Activated T-helper 1 cell treated with Interleukin-2 at 50 U/mL for 16 hours (primary cell): ENCODE measurements around the gene CHN1.
A peak's percentile ranks its signal among the peaks of the same experiment; 100 is the strongest.

Source experiments
- DNase-seq: peaks from one replicate; pipeline ENCODE4 v3.0.0-alpha.2; 2020; ENCODE audit warnings: low read depth

CHN1 gene

DNA sequence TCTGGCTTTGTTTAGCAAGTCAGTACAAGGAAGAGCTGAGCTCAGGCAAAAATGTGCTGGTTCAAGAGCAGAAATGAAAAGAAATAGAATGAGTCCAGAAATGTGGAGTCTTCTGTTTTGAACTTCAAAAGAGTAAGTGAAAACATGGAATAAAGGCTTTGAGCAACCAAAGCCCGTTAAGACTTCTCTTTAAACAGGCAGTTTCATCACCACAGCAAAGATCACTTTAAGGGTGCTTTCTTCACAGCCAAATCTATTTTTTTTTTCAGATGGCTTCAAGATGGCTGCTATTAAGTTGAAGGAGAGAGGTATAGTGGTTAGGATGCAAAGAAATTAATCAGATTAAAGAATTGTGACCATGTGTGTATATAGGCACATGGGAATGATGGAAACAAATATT, 238.9 kb downstream of the CHN1 start:
- no peak for DNase-seq

DNA sequence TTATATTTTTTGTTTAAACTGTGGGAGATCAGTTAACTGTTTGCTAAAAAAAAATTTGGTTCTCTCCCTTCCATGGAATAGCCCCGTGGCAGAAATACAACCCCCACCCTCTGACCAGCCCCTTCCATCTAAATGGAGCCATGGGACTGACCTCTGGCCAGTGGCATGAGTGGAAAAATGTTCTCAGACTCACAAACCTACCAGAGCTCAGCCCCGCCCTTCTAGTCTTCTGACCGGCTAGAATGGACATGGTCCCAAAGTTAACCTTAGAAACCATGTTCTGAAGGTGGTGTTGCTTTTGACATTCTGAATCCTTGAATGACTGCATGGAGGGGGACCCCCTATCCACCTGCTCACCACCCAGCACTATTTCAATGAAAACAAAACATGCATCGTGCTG, 239.6 kb downstream of the CHN1 start:
- no peak for DNase-seq

DNA sequence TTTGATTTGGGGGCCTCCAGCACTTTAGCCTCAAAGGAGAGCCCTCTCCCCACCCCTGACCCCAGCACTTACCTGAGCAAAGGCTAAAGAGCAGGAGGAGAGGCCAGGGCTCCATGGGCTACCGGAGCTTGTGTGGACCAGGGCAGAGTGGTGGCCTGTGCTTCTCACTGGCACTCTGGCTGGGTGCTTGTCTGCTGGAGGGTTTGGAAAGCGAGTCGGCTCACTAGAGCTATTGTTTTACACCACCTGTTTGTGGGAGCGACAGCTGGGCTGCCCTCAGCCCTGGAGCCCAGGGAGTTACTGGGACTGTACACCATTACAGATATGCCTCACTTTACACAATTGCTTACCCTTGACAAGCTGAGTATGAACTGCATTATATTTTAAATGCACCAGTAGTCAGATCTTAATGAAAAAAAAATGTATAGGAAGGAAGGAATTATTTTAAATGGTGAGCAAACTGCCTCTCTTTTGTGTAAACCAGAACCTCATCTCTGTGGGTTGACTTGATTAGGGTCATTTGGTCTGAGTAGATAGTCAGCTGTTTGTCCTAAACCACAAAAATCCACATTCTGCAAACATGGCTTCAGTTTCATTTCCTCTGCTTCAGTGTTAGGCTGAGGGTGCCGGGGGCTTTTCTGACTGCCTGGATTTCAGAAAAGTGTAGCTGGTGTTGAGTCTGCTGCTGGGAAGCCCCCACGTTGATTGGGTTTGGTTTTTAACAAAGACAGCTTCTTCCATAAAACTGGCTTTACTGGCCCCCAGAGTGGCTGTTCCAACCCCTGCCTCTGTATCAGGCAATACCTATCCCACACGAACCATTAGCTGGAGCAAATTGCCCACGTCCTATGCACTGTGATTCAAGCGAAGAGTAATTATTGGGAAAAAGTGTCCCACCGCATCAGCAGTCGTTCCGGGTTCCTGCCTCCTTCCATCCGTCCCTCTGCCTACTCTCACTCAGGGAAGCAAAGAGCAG, 240.6 kb downstream of the CHN1 start, which contains the start of gene CHRNA1:
Gene CHRNA1, minus strand, starts transcription at position 193 of the 976 bp plus-strand sequence. Its CDS starts 78 bp downstream, at position 115.
- DNase-seq, result no peak

DNA sequence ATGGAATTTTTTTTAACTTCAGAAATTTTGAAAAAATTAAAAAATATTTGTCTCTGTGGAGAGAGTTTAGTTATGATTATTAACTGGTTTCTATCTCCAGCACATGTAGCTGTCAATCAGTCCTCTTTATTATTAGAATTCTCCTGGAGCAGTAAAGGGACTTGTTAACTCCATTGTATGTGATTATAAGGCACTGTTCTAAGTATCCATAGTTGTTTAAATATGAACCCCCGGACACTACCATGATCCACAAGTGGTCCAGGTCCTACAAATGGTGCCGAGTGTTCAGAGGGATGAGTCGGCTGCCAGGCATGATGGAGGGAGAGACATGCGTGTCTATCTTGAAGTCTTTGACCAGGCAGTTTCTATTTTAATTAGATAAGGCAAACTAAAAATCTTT, 241.4 kb downstream of the CHN1 start:
- no peak for DNase-seq

DNA sequence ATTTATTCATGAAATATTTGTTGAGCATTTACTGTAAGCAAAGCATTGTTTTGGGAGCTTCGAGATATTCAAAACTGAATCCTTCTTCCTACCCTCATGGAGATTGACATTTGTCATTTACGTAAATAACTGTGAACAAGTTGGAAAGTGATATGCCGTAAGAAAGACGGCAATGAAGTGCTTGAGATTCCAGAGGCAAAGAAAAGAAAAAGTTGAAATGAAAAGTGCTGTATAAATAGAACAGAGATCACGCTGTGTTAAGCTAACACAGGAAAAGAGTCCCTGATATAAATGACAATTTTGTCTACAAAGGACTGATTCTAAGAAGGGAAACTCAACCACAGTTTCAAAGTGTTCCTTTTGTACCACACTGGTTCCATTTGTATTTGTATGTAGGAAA, 242.7 kb downstream of the CHN1 start:
- no peak for DNase-seq

DNA sequence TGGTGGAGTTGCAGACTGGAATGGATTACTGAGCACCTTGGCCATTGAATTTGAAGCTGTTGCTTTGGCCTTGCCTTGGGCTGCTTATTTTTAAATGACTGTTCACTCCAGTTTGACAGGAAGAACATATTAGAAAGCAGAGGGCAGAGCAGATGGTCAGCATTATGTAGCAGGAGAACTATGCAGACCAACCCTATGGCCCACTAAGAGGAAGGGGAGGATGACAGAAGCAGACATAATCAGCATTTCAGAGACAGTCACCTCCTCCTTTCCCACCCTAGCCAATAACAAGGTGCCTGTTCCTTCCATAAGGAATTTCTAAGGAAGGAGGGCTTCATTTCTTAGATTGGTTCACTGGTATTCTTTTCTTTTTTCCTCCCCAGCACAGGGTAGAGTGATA, 243.3 kb downstream of the CHN1 start:
- DNase-seq, result no peak

DNA sequence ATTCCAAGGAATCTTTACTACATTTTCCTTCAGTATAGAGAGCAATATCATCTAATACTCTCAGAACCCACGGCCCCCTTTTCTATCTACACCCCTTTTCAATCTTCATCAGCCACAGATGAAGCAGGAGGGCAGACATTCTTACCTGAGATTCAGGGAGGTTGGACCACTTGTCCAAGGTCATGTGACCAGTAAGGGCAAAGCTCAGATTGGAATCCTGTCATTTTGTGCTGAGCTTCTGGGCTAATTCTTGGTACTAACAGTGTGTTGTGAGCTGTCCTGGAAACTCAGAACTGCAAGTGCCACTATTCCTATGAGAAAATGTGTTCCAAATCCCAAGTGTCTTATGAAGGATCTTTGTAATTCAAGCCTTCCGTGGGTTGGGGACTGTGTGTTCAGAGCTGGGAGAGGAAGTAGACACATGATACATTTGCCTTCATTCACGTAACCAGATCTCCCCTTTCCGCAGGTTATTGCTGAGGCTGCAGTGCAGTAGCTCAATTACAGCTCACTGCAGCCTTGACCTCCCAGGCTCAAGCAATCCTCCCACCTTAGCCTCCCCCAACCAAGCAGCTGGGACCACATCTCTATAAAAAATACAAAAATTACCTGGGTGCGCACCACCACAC, 244.2 kb downstream of the CHN1 start:
- no peak for DNase-seq

DNA sequence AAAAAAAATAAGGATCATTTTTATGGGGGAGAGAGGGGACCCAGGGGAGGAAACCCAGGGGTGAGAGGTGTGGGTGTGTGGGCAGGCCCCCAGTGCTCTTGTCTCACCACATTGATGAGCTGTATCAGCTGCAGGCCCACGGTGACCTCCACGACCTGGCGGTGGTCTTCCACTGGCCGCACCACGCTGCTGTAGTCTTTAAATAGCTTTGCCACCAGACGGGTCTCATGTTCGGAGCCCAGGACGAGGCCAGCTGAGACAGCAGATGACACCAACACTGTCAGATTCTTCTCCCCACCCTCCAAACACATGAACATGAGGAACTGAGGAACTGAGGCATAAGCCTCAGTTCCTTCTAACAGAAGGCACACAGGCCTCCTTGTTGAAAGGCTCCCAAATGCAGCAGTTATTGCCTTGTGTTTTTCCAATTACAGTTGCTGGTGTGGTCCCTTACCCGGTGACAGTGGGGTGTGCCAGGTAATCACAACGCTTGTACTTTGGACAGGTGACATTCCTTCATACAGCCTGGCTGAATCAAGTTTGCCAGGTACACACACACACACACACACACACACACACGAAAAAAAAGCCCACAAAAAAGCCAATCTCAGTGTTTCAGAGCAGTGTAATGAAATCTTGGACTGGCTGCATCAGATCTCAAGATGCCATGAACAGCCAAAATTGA, 245.7 kb downstream of the CHN1 start:
- no peak for DNase-seq

DNA sequence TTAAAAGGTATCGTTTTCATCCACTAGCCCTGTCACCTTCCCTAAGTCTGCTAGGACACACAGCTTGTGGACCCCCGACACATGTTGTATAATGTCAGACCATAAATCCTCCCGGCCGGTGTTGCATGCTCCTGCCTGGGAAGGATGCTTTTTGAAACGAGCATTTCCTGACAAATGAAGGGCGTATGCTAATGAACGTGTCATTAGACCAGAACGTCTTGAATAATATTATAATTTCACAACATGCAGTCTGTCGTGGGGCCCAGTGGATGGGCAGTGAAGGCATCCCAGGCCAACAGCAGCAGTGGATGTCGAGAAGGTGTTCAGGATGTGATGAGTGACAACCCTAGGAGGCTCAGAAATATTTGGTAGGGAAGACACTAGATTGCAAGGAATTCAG, 248.4 kb downstream of the CHN1 start:
- no peak for DNase-seq

DNA sequence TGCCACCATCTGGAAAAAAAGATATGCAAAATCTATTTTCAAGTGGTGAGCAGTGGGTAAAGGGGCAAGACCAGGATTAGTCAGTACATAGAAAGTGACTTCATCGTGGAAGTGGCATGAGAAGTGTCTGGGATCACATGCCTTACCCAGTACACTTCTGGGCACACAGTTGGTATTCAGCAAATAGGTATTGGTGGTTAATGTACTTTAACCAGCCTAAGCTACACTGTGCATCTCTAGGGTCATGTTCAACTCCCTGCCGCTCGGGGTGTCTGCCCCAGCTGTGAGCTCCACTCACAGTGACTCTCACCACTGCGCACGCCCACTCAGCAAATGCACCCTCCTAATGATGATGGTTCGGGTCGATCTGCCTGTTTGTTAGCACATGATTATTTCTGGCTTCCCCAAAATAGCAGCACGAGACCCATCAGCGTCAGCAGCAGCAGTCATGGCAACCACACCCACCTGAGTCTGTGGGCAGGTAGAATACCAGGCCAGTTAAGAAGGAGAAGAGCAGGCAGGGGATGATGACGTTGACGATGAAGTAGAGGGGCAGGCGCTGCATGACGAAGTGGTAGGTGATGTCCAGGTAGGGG, 252.0 kb downstream of the CHN1 start:
- no peak for DNase-seq

DNA sequence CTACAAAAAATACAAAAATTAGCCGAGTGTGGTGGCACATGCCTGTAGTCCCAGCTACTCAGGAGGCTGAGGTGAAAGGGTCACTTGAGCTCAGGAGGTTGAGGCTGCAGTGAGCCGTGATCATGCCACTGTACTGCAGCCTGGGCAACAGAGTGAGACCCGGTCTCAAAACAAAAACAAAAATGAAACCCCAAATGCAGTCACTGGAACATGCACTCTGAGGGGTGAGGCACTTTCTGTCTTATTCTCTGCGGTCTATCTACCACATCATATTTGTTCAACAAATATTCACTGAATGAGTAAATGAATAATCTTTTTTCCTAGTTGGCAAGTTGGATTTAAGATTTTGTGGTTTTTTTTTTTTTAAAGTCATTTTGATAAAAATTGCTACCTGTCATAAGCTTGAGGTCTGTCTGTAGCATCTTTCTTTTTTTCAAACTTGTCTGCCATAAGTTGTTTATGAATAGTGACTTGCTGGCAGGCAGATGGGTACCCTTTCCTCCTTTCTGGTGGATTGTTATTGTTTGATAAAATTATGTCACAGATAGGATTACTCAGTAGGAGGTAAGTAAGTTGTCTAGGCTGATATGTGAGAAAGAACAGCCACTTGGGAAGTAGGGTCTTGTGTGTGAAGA, 252.7 kb downstream of the CHN1 start:
- DNase-seq, result no peak

DNA sequence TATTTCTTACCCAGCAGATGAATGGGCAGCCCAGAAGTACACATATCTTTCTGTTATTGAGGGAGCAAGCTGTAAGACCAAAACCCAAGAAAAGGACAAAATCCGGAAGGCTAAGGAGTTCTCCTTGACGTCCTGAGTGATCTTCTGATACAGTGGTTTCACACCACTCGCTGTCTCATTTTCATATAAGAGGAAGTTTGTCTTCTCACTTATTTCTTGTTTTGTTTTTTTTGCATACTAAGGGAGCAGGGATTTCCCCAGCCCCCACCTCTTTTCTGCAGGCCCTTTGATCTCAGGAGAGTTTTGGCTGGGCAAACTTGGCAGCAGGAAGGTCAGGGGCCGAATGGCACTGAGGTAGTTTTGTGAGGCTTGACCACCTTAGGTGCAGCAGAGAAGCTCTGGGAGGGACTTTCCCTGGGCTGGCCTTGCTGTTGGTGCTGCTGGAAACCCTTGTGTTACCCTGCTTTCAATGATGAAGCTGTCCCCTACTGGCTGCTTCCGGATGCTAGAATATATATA, 254.2 kb downstream of the CHN1 start:
- DNase-seq, result no peak

DNA sequence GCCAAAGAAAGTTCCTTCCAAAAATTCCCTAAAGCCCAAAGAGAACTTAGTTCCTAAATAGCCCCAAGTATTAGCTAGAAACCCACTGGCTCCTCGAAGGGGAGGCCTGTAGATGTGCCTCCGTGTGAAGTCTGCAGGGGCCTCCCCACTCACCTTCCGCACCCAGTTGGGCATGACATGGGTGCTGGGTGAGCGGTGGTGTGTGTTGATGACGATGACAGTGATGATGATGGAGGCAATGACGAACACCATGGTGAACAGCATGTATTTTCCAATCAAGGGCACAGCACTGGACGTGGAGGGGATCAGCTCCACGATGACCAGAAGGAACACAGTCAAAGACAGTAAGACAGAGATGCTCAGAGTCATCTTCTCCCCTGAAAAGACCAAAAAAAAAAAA, 255.4 kb downstream of the CHN1 start:
- no peak for DNase-seq

DNA sequence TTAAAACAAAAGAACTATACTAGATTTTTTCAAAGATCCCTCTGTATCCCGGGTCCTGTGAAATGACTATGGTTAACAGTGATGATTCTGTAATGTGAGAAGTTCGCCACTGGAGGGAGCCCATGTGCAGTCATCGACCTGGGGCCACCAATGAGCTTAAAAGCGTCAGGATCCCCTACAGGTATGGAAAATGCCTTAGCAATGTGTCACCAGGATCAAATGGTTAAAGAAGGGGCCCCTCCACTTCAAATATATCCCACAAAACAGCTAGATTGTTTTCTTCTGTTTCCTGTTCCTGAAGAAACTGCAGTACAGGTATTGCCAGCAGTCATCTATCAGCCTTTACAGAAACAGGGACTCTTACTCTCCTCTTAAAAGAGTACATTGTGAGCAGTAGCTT, 256.2 kb downstream of the CHN1 start:
- DNase-seq, result peak; percentile 53
